UCSD-AML1 (cell line): ENCODE measurements around the gene RRP7A.
"Not testable (repeated sequence)": the region's sequence is repeated elsewhere in the genome, so short reads cannot be mapped to it uniquely, and the experiment has no call there.

ENCODE experiments used
- DNase-seq: peaks from one replicate; lab custom pipeline; 2025; ENCODE audit not compliant: unreplicated experiment; lab: John Stamatoyannopoulos, UW

Gene RRP7A, protein sequence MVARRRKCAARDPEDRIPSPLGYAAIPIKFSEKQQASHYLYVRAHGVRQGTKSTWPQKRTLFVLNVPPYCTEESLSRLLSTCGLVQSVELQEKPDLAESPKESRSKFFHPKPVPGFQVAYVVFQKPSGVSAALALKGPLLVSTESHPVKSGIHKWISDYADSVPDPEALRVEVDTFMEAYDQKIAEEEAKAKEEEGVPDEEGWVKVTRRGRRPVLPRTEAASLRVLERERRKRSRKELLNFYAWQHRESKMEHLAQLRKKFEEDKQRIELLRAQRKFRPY

GRCh38 chr22:42519525-42520401 is at the start of gene RRP7A:
RRP7A (minus strand) TSS chr22:42519796; CDS start chr22:42519786, 10 bp downstream.
- DNase-seq, result peak; percentile 82

DNA sequence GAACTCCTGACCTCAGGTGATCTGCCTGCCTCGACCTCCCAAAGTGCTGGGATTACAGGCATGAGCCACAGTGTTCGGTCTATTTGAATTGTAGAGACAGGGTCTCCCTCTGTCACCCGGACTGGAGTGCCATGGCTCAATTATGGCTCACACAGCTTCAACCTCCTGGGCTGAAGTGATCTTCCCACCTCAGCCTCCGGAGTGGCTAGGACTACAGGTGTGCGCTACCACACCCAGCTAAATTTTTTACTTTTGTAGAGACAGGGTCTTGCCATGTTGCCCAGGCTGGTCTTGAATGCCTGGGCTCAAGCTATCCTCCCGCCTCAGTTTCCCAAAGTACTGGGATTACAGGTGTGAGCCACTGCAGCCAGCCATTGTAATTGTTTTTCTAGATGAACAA is 48.4 kb upstream of the RRP7A start:
- not testable (repeated sequence) for DNase-seq

DNA sequence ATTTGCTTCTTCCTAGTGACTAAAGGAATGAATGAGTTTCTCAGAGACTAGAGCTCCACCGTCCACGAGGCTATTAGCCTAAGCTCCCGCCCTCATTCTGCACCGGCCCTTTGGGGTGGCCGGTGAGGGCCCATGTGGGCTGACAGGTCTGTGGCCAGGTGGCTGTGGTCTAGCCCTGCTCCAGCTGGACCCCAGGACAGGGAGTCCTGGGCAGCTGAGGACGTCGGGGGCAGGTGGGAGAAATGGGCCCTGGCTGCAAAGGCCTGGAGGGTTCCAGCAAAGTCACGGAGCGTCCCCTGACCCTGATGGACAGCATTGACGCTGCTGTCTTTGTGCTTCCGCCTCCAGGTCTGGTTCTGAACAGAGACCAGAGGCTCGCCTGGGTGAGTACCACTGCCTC is 46.4 kb upstream of the RRP7A start:
- DNase-seq, result no peak

DNA sequence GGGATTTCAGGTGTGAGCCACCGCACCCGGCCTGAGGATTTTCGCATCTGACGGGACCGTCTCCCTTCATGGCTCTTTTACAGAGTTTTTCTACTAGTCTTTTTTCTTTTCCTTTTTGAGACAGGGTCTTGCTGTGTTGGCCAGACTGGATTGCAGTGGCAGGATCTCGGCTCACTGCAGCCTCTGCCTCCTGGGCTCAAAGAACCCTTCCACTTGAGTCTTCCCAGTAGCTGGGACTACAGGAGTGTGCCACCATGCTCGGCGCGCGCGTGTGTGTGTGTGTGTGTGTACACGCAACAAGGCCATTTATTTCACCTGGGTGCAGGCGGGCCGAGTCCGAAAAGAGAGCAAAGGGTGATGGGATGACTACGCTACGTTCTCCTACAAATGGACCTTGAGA is 45.1 kb upstream of the RRP7A start:
- no peak for DNase-seq

- DNase-seq, result not testable (repeated sequence)
Measured at GRCh38 chr22:42563943-42564342, 44.3 kb upstream of the RRP7A start.

DNA sequence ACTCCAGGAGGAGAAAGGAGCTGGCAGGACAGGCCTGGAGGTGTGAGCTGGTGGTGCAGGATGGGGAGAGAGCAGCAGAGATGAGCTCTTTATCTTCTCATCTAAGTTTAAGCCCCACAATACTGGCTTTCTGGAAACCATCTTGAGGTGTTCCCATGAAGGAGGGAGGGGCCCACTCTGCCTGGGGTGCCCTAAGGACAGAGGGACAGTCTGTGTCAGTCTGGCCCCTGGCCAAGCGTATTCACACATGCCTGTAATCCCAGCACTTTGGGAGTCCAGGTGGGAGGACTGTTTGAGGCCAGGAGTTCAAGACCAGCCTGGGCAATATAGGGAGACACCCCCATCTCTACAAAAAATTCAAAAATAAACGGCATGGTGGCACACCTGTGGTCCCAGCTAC is 43.1 kb upstream of the RRP7A start:
- no peak for DNase-seq

GRCh38 chr22:42562279-42562678 is 42.7 kb upstream of the RRP7A start:
- DNase-seq, result peak; percentile 54

DNA sequence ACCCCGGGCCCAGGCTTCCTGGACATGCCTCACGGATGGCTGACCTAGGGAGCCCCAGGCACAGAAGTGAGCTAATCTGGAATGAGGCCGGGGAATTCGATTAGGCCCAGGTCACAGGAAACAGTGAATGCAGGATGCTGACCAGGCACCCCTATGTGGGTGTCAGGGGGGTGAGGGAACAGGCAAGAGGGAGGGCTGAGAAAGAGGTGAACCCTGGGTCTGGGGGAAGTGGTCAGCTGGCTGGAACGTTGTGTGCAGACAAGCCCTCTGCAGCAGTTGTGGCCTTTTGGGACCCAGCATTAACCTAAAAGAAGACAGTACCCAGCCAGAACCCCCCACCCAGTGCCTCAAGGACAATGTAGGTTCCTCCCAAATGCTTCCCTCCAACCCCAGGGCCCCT is 42.3 kb upstream of the RRP7A start:
- no peak for DNase-seq

DNA sequence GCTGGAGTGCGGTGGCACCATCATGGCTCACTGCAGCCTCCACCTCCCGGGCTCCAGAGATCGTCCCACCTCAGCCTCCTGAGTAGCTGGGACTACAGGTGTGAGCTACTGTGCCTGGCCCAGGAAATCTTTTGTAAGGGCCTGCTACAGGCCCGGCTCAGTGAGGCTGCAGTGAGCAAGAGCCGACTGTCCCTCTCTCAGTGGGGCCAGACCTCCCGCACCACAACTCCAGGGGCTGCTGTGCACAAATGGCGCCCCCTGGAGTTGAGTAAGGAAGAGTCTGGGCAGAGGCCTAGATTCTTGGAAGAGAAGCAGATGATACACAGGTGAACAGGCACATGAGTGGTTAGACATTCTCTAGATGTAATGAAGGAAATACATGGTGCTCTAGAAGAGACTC is 41.2 kb upstream of the RRP7A start:
- no peak for DNase-seq

DNA sequence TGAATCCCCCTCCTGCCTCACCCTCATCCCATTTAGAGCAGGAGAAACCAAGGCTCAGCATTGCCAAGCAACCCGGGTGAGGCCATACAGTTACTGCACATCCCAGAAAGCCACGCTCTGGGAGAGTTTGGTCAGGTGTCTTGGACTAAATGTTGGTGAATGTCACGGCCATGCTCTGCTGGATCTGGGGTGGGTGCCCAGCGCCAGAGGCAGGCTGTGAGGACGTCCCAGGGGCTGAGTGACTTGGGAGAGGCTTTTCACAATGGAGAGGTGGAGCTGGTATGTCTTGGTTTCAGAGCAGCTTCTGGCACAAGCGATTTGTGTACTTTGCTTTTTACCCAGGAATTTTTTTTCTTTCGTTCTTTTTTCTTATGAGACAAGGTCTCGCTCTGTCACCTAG is 40.8 kb upstream of the RRP7A start:
- DNase-seq, result no peak

DNA sequence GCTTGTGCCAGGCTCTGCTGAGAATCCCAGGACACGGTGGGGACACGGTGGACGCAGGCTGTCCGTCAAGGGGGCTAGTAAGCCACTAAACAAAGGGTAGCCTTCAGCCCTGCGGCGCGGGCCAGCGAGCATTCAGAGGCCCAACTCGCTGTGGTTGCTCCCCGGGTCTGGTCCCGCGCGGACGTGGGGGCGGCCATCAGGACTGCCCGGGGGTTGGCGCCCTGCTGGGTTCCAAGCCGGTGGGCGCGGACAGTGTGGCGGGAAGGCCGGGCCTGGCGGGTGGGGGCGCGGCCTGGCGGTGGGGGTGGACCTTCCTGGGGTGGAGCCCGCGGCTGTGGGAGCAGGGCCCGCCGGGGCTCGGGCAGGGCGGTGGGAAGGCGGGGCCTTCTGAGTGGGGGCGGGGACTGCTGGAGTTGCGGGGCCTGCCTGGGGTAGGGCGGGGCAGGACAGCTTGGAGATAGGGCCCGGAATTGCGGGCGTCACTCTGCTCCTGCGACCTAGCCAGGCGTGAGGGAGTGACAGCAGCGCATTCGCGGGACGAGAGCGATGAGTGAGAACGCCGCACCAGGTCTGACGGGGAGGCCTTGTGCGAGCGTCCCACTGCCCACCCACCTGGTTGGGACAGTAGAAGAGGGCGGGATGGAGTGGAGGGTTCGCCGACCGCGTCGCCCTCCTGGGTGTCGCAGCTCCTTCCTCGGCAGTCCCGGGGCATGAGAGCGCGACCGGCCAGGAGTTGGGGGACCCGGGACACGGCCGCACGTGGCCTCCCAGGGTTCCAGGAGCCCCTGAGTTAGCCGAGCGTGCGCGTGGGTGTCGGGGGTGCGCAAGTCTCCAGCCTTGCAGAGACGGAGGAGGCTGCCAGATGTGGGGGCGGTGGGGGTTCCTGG is 34.1 kb upstream of the RRP7A start, which contains the start of gene SERHL2:
TSS of gene SERHL2 (plus strand) at position 482 of the 887 bp plus-strand sequence. CDS start at position 547, 65 bp downstream.
- peak; percentile 39 for DNase-seq

DNA sequence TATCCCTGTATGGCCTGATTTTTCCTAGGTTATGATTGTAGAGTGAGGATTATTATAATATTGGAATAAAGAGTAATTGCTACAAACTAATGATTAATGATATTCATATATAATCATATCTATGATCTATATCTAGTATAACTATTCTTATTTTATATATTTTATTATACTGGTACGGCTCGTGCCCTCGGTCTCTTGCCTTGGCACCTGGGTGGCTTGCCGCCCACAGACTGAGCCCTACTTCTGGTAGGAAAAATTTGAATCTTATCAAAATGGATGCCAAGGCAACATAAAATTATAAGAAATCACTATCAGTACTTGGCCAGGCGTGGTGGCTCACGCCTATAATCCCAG is 32.7 kb upstream of the RRP7A start:
- DNase-seq, result not testable (repeated sequence)

DNA sequence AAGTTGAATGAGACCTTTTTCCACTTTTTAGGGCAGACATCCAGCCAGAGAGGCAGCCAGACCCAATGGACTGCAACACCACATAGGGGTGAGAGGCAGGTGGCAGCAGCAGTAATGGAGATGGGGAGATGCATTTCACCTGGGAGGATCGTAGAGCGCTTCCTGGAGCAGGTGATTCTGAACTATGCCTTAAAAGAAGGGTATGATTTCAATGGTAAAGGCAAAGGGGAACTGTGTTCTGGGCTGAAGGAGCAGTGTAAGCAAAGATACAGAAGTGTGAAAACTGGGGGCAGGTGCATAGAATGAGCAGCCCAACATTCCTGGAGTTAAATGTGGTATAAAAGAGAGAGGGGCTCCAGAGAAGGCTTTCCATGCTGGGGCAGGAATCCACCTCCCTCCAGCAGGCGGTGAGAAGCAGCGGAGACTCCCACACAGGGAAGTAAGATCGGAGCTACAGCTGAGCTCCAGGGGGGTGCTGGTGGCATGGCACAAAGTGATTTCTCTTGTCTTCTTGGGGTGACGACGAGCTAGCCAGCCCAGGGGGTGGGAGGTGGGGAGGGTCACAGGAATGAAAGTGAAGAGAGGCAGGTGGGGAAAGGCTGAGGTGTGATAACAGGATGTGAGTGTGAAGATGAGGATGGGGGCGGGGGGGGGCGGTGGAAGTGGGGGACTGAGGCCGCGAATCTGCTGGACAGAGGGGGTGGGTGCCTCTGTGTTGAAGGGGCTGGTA is 29.9 kb upstream of the RRP7A start:
- DNase-seq, result no peak

- no peak for DNase-seq
Measured at GRCh38 chr22:42548597-42549330, 29.2 kb upstream of the RRP7A start.

DNA sequence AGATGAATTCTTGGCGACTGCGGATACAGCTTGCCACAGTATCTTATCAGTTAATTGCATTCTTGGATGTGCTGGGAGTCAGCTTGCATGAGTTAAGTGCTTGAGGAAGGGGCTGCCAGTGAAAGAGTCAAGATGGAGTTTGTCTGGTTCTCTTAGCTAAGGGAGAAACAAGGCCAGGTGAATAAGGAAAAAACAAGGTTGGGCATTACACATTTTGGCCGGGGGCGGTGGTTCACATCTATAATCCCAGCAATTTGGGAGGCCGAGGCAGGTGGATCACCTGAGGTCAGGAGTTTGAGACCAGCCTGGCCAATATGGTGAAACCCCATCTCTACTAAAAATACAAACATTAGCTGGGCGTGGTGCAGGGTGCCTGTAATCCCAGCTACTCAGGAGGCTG is 28.5 kb upstream of the RRP7A start:
- DNase-seq, result not testable (repeated sequence)

DNA sequence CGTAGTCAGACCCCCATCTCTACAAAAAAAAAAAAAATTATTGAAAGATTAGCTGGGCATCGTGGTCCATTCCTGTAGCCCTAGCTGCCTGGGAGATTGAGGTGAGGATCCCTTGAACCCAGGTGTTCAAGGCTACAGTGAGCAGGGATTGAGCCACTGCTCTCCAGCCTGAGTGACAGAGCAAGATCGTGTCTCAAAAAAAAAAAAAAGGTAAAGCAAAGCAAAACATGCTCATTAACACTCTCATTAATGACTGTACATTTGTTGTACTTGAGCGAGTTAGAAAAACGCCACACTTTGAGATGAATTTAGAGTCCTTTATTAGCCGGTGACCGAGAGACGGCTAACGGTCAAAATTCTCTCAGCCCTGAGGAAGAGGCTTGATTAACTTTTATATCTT is 28.0 kb upstream of the RRP7A start:
- DNase-seq, result no peak

- DNase-seq, result no peak
Measured at GRCh38 chr22:42544686-42545085, 25.1 kb upstream of the RRP7A start.

- not testable (repeated sequence) for DNase-seq
Measured at GRCh38 chr22:42539236-42539771, 19.7 kb upstream of the RRP7A start.

DNA sequence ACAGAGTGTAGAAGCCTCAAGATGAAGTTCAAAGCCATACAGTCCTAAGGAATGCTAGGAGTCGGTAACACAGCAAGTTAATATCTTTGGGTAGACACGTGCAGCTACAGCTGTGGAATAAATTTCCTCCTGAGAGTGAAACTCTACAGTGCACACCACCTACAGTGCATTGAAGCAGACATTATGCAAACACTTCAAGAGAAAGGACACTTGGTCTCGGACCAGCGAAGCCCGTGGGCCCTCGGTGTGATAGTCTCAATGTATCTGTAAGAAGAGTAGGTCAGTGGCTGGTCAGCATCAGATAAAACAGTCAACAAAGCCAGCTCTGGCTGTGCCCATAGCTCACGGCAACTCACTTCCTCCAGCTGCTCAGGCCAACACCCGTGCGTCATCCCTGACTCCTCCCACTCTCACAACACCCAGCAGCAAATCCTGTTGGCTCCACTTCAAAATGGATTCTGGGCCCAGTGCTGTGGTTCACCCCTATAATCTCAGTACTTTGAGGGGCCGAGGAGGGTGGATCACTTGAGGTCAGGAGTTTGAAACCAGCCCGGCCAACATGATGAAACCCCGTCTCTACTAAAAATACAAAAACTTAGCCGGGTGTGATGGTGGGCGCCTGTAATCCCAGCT is 17.7 kb upstream of the RRP7A start:
- not testable (repeated sequence) for DNase-seq
